Upper lobe of right lung (tissue), 1 donor: Measurements from ENCODE around the gene ENTHD1. TPM values are rescaled to one million over a fixed set of nuclear protein-coding genes. Genes with fewer than 3 reads are reported as not detected.

Experiments used
- ATAC-seq: fragments of 200-7000 bp; cut with Tn5 transposase; one replicate; pipeline ENCODE4 v1.9.1; 2020; ENCODE audit warnings: mild to moderate bottlenecking, moderate library complexity
- DNase-seq: peaks from one replicate; pipeline ENCODE4 v3.0.0-alpha.2; 2020
- H3K27ac ChIP-seq: fragments of 200-600 bp; one replicate; pipeline ENCODE4 v1.8.0; 2022
- H3K27me3 ChIP-seq: fragments of 200-600 bp; one replicate; pipeline ENCODE4 v1.8.0; 2022; ENCODE audit warnings: mild to moderate bottlenecking
- H3K36me3 ChIP-seq: fragments of 200-600 bp; one replicate; pipeline ENCODE4 v1.8.0; 2022
- H3K4me1 ChIP-seq: fragments of 200-600 bp; one replicate; pipeline ENCODE4 v1.8.0; 2022
- H3K4me3 ChIP-seq: fragments of 200-600 bp; one replicate; pipeline ENCODE4 v1.8.0; 2022; ENCODE audit warnings: mild to moderate bottlenecking
- H3K9me3 ChIP-seq: fragments of 200-600 bp; one replicate; pipeline ENCODE4 v1.8.0; 2022
- intact Hi-C: fragments of 100-400 bp; cut with DNase I; formaldehyde crosslinking; loops from one replicate; pipeline ENCODE4 v1.11.0; 2022
- total RNA-seq: library from RNA; stranded (reverse); fragmentation: NEBNext Ultra II Directional; extraction: Animal tissue kit (Norgen Biotek cat#: 25700); gene quantifications from one replicate; pipeline ENCODE4 v1.2.1, GENCODE V29; 2021
- TF ChIP-seq, protein P1 (sequence below): fragments of 200-600 bp; IDR thresholded peaks from one replicate; pipeline ENCODE4 v1.8.0; 2022; ENCODE audit warnings: antibody characterized with exemption
- donor health status: DM: no; HTN: yes; CAD: no; lungs with severe emphysema.

Gene ENTHD1
- total RNA-seq, 1 donor from 2014 or later: not detected

- DNase-seq (no peak), ATAC-seq (peak; percentile 70)
- peaks cover 54% of the 10 kb centered on the region for H3K27me3 ChIP-seq
- H3K36me3 ChIP-seq: no peaks in the 10 kb centered on the region
- intact Hi-C loops: no loop called here
- no peaks in the 10 kb centered on the region for H3K9me3 ChIP-seq
- no peak overlapping the region for H3K27ac ChIP-seq
- H3K4me1 ChIP-seq: peaks cover 6% of the 10 kb centered on the region
- no peak overlapping the region for H3K4me3 ChIP-seq
- TF ChIP-seq, protein P1, sequence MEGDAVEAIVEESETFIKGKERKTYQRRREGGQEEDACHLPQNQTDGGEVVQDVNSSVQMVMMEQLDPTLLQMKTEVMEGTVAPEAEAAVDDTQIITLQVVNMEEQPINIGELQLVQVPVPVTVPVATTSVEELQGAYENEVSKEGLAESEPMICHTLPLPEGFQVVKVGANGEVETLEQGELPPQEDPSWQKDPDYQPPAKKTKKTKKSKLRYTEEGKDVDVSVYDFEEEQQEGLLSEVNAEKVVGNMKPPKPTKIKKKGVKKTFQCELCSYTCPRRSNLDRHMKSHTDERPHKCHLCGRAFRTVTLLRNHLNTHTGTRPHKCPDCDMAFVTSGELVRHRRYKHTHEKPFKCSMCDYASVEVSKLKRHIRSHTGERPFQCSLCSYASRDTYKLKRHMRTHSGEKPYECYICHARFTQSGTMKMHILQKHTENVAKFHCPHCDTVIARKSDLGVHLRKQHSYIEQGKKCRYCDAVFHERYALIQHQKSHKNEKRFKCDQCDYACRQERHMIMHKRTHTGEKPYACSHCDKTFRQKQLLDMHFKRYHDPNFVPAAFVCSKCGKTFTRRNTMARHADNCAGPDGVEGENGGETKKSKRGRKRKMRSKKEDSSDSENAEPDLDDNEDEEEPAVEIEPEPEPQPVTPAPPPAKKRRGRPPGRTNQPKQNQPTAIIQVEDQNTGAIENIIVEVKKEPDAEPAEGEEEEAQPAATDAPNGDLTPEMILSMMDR: no peak
These were observed 35.3 kb upstream of the ENTHD1 start for GRCh38 chr22:39928536-39929520.

DNA sequence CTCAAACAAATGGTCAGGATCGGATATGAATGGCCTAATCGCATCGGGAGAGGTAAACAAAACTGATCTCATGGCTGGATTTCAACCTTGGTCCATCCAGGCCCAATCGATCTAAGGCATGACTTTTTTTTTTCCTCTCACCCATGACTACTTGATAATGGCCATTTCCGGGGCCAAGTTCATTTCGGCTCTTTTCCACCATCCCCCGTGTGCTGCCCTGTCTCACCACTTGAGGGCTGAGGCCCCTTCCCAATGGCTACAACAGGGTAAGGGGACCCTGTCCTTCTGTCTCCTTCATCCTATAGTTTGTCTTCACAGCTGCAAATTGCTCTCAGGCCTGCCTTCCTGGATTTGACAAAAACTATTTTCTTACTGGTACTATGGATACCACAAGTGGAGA lies 34.0 kb upstream of the ENTHD1 start:
- Histone ChIP-seq H3K27me3 (peaks cover 57% of the 10 kb centered on the region), H3K9me3 (no peaks in the 10 kb centered on the region)

GRCh38 chr22:39926753-39927152 lies 33.2 kb upstream of the ENTHD1 start:
- intact Hi-C loops: no loop called here
- H3K36me3 ChIP-seq: no peaks in the 10 kb centered on the region
- ATAC-seq: no peak
- TF ChIP-seq, protein P1: no peak
- H3K4me1 ChIP-seq: peaks cover 6% of the 10 kb centered on the region
- peaks cover 52% of the 10 kb centered on the region for H3K27me3 ChIP-seq
- H3K27ac ChIP-seq: no peak overlapping the region
- H3K4me3 ChIP-seq: no peak overlapping the region
- DNase-seq: no peak
- H3K9me3 ChIP-seq: no peaks in the 10 kb centered on the region

More for the DNA sequence above, 34.0 kb upstream of the ENTHD1 start:
- no peaks in the 10 kb centered on the region for H3K36me3 ChIP-seq
- no peak for DNase-seq
- TF ChIP-seq, protein P1: peak; percentile 7
- intact Hi-C loops: no loop called here
- ATAC-seq: no peak
- peaks cover 6% of the 10 kb centered on the region for H3K4me1 ChIP-seq
- peak overlapping the region; percentile 13 for H3K4me3 ChIP-seq
- no peak overlapping the region for H3K27ac ChIP-seq

GRCh38 chr22:39925909-39926679 lies 32.5 kb upstream of the ENTHD1 start:
- no peak overlapping the region for H3K4me3 ChIP-seq
- H3K27me3 ChIP-seq: peaks cover 47% of the 10 kb centered on the region
- H3K4me1 ChIP-seq: peaks cover 9% of the 10 kb centered on the region
- TF ChIP-seq, protein P1: no peak
- intact Hi-C loops: no loop called here
- no peaks in the 10 kb centered on the region for H3K9me3 ChIP-seq
- ATAC-seq (no peak), DNase-seq (no peak)
- no peak overlapping the region for H3K27ac ChIP-seq
- no peaks in the 10 kb centered on the region for H3K36me3 ChIP-seq

DNA sequence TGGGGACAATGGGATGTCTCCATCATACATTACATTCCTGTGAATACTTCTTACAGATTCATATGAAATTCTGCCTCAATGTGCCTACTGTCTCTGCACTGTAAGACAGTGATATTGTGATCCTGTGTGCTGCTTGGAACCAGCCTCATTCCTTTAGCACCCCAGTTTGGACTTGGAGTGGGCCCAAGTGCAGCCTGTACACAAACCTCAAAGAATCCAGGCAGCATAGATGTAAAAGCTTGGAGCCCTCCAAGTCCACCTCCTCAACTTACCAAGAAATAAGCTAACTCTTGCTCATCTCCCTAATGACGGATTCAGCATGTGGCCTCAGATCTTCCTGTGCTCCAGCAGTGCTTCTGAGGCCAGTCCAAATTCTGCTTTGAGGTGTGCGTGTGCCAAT lies 31.7 kb upstream of the ENTHD1 start:
- Histone ChIP-seq H3K36me3 (no peaks in the 10 kb centered on the region), H3K27ac (no peak overlapping the region), H3K4me1 (peaks cover 11% of the 10 kb centered on the region), H3K4me3 (no peak overlapping the region), H3K9me3 (no peaks in the 10 kb centered on the region), H3K27me3 (peaks cover 40% of the 10 kb centered on the region)
- DNase-seq (no peak), ATAC-seq (no peak)
- intact Hi-C loops: no loop called here
- TF ChIP-seq, protein P1: no peak
